Skeletal muscle satellite cell (primary cell): ENCODE data around the gene CRYBG1.

Source experiments
- H3K27me3 ChIP-seq: 2 replicates; pipeline ENCODE4 v1.7.0; 2013; ENCODE audit warnings: low read length; ENCODE audit not compliant: control insufficient read depth, insufficient read depth
- H3K36me3 ChIP-seq: 2 replicates; pipeline ENCODE4 v1.7.0; 2013; ENCODE audit warnings: mild to moderate bottlenecking, control low read depth, low read length; ENCODE audit not compliant: insufficient read depth
- H3K4me1 ChIP-seq: 2 replicates; pipeline ENCODE4 v1.7.0; 2013; ENCODE audit warnings: low read length; ENCODE audit not compliant: control insufficient read depth, insufficient read depth
- H3K4me2 ChIP-seq: 2 replicates; pipeline ENCODE4 v1.7.0; 2013; ENCODE audit warnings: mild to moderate bottlenecking, low read length
- H3K4me3 ChIP-seq: 2 replicates; pipeline ENCODE4 v1.7.0; 2013; ENCODE audit warnings: low read length
- H3K9ac ChIP-seq: 2 replicates; pipeline ENCODE4 v1.7.0; 2013; ENCODE audit warnings: mild to moderate bottlenecking, low read depth, low read length, moderate library complexity
- H3K9me3 ChIP-seq: replicated peaks from 2 replicates; pipeline ENCODE4 v1.7.0; 2013; ENCODE audit warnings: mild to moderate bottlenecking, control low read depth, low read length

The CRYBG1 gene

DNA sequence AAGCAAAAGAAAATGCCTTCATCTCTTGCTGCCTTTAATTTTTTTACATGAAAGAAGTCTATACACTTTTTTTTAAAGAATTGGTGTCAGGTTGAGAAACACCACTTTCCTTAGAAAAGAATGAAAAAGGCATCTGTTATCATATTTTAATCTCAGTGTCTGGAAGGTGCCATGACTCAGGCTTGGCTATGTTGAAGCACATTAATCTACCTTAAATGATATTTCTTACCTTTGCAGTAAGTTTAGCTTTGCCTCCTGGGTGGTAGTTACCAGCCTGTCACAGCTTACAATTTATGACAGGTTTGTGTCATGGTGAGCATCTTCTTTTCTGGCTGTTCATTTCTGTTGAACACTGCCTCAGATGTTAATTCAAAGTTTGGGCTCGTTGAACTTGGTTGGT lies 173.5 kb downstream of the CRYBG1 start:
- H3K9me3 ChIP-seq = no peaks in the 10 kb centered on the region
- peaks cover 28% of the 10 kb centered on the region for H3K4me1 ChIP-seq
- H3K36me3 ChIP-seq = no peaks in the 10 kb centered on the region
- no peaks in the 10 kb centered on the region for H3K27me3 ChIP-seq
- no peak overlapping the region for H3K4me2 ChIP-seq
- H3K9ac ChIP-seq = no peak overlapping the region
- H3K4me3 ChIP-seq = no peak overlapping the region

DNA sequence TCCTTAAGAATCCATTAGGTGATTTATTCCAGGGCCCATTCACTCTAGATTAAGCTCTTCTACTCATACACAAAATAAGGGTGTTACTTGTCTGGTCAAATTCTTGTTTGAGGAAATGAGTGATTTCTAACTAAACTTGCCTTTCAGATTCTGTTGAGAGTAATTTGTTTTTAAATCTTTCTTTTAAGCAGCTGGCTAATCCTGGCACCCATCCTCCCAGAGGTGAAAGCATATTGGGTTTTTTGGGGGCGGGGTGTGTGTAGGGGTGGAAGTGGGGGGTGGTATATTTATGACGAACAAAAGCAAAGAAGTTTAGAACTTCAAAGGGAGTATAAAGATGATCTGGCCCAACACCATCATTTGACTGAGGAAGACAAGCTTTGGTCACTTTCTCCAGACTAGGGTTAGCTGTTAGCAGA lies 174.1 kb downstream of the CRYBG1 start:
- no peak overlapping the region for H3K9ac ChIP-seq
- peaks cover 22% of the 10 kb centered on the region for H3K4me1 ChIP-seq
- H3K9me3 ChIP-seq = no peaks in the 10 kb centered on the region
- H3K27me3 ChIP-seq = no peaks in the 10 kb centered on the region
- H3K36me3 ChIP-seq = no peaks in the 10 kb centered on the region
- no peak overlapping the region for H3K4me3 ChIP-seq
- H3K4me2 ChIP-seq = no peak overlapping the region

- Histone ChIP-seq H3K9ac (no peak overlapping the region), H3K4me3 (no peak overlapping the region), H3K4me1 (peaks cover 17% of the 10 kb centered on the region), H3K27me3 (no peaks in the 10 kb centered on the region), H3K9me3 (no peaks in the 10 kb centered on the region), H3K36me3 (no peaks in the 10 kb centered on the region), H3K4me2 (no peak overlapping the region)
Measured at GRCh38 chr6:106535012-106535411, 174.5 kb downstream of the CRYBG1 start.

DNA sequence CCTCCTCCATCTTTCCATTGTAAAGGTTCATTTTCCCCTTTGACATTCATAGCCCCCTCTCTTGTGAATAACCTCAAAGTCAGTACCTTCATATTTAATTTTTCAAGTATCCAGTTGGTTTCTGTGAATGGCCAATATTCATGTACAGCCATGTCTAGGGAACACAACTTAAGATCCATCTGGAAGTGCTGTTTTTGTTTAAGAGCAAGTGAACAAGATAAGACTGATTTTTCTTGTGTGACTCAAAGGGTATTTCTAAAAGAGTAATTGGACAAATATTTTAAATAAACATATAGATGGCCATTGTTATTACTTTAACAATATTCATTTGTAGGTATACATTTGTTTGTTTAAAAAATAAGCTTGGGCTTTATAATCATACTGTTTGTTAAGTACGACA lies 175.8 kb downstream of the CRYBG1 start:
- peaks cover 5% of the 10 kb centered on the region for H3K4me1 ChIP-seq
- no peak overlapping the region for H3K4me2 ChIP-seq
- H3K9ac ChIP-seq = no peak overlapping the region
- H3K9me3 ChIP-seq = no peaks in the 10 kb centered on the region
- no peaks in the 10 kb centered on the region for H3K27me3 ChIP-seq
- no peak overlapping the region for H3K4me3 ChIP-seq
- no peaks in the 10 kb centered on the region for H3K36me3 ChIP-seq

- H3K9ac ChIP-seq = no peak overlapping the region
- peaks cover 5% of the 10 kb centered on the region for H3K4me1 ChIP-seq
- no peaks in the 10 kb centered on the region for H3K36me3 ChIP-seq
- no peak overlapping the region for H3K4me2 ChIP-seq
- no peaks in the 10 kb centered on the region for H3K27me3 ChIP-seq
- no peaks in the 10 kb centered on the region for H3K9me3 ChIP-seq
- no peak overlapping the region for H3K4me3 ChIP-seq
Measured at GRCh38 chr6:106536851-106537250, 176.3 kb downstream of the CRYBG1 start.

DNA sequence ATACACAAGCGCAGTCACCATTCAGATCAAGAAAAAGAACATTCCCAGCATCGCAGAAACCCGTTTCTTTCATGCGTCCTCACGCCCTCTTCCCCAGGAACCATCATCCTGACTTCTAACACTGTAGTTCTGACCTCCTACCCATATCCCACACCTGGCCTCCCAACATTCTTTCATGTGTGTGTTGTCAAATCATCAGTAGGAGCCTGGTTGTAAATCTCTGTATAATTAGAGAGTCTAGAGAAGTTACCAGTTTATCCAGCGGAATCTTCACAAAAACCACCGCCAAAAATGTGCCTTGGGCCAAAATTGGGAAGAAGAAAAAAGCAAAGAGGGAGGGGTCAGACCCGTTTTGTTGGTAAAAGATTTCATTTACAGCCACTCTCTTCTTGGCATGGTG lies 177.1 kb downstream of the CRYBG1 start:
- no peaks in the 10 kb centered on the region for H3K36me3 ChIP-seq
- H3K9me3 ChIP-seq = no peaks in the 10 kb centered on the region
- no peak overlapping the region for H3K4me3 ChIP-seq
- H3K9ac ChIP-seq = no peak overlapping the region
- no peaks in the 10 kb centered on the region for H3K27me3 ChIP-seq
- H3K4me1 ChIP-seq = peaks cover 5% of the 10 kb centered on the region
- H3K4me2 ChIP-seq = no peak overlapping the region

- peaks cover 5% of the 10 kb centered on the region for H3K4me1 ChIP-seq
- no peaks in the 10 kb centered on the region for H3K36me3 ChIP-seq
- H3K9me3 ChIP-seq = no peaks in the 10 kb centered on the region
- no peak overlapping the region for H3K9ac ChIP-seq
- H3K4me2 ChIP-seq = no peak overlapping the region
- H3K4me3 ChIP-seq = no peak overlapping the region
- H3K27me3 ChIP-seq = no peaks in the 10 kb centered on the region
Measured at GRCh38 chr6:106538145-106538544, 177.6 kb downstream of the CRYBG1 start.

DNA sequence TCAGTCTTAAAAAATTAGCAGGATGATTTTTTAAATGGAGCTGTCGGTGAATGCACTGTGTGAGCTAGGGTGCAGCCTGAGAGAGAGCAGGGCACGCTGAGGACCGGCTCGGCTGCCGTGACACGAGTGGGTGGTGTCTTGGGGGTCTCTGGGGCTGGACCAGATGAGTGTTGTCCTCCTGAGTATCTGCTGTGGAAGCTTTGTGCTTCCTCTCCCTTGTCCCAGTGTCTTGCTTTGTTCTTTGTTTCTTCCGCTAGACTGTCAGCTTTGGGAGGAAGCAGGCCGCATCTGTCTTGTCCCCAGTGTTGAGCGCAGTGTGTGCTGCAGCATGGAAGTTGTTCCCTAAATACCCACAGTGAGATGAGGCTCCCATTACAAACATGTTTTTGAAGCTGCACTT lies 179.4 kb downstream of the CRYBG1 start:
- H3K36me3 ChIP-seq = no peaks in the 10 kb centered on the region

DNA sequence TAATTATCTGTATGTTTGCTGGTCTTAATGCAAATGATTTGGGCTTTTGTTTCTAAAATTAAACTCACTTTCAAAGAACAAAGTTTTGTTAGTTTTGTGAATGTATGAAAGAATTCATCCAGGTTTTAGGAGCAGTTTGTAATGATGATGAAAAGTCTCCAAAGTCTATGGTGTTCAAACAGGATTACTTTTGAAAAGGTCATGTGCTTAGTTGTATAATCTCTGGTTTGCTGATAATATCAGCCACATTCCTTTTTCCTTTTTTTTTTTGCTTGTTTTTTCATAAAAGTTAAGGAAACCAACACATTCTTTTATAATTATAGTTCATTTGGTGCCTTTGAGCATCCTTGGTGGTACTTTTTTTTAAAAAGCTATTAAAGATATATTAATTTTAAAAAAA lies 179.9 kb downstream of the CRYBG1 start:
- Histone ChIP-seq H3K4me2 (no peak overlapping the region), H3K36me3 (no peaks in the 10 kb centered on the region), H3K27me3 (no peaks in the 10 kb centered on the region), H3K9me3 (no peaks in the 10 kb centered on the region), H3K4me1 (no peaks in the 10 kb centered on the region), H3K4me3 (no peak overlapping the region), H3K9ac (no peak overlapping the region)

More for the DNA sequence above, 179.4 kb downstream of the CRYBG1 start:
- no peak overlapping the region for H3K4me3 ChIP-seq
- H3K4me1 ChIP-seq = no peaks in the 10 kb centered on the region
- H3K9me3 ChIP-seq = no peaks in the 10 kb centered on the region
- H3K4me2 ChIP-seq = no peak overlapping the region
- no peaks in the 10 kb centered on the region for H3K27me3 ChIP-seq
- no peak overlapping the region for H3K9ac ChIP-seq

- no peaks in the 10 kb centered on the region for H3K27me3 ChIP-seq
- peaks cover 3% of the 10 kb centered on the region for H3K4me1 ChIP-seq
- H3K4me3 ChIP-seq = no peak overlapping the region
- H3K36me3 ChIP-seq = no peaks in the 10 kb centered on the region
- H3K4me2 ChIP-seq = no peak overlapping the region
- H3K9ac ChIP-seq = no peak overlapping the region
- H3K9me3 ChIP-seq = no peaks in the 10 kb centered on the region
Measured at GRCh38 chr6:106540907-106541306, 180.4 kb downstream of the CRYBG1 start.

DNA sequence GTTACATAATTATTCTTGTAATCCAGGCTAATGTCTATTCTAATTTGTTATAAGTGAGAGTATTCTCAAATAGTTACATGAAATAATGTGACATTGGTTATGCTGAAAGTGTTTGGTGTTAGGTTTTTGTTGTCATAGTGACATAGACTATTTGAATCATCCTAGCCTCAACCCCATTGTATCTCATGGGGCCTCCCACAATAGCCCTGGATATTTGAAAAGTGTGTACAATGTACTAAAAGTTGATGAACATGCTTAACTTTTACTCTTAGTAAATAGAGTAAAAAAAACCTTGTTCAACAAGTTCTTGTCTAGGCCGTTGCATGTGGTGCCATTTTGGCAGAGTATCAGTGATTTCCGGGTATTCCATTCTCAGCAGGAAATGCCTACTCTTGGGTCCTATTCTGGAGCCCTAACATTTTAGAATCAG lies 185.8 kb downstream of the CRYBG1 start:
- peaks cover 29% of the 10 kb centered on the region for H3K4me1 ChIP-seq
- peak overlapping the region; percentile 61 for H3K9ac ChIP-seq
- H3K27me3 ChIP-seq = no peaks in the 10 kb centered on the region
- H3K36me3 ChIP-seq = no peaks in the 10 kb centered on the region
- H3K4me2 ChIP-seq = peak overlapping the region; percentile 68
- H3K4me3 ChIP-seq = peak overlapping the region; percentile 46
- H3K9me3 ChIP-seq = no peaks in the 10 kb centered on the region

- Histone ChIP-seq H3K9ac (peak overlapping the region; percentile 61), H3K4me1 (peaks cover 29% of the 10 kb centered on the region), H3K27me3 (no peaks in the 10 kb centered on the region), H3K36me3 (no peaks in the 10 kb centered on the region), H3K9me3 (no peaks in the 10 kb centered on the region), H3K4me2 (peak overlapping the region; percentile 68), H3K4me3 (peak overlapping the region; percentile 46)
Measured at GRCh38 chr6:106546691-106547414, 186.3 kb downstream of the CRYBG1 start.
